Tibial nerve (tissue), 3 donors: Measurements from ENCODE around the gene STARD3.

Experiments
- POLR2A ChIP-seq, 2 donors: fragments of 450-650 bp; IDR thresholded peaks; one replicate each; pipeline ENCODE4 v1.6.1; 2017; ENCODE audit warnings: antibody characterized with exemption in 2 of 2, mild to moderate bottlenecking in 2 of 2, moderate library complexity in 2 of 2
- TF ChIP-seq, protein P1 (sequence below), 5 experiments: fragments of 200-600 bp in 3 of 5; fragments of 450-650 bp in 2 of 5; sonication (generic) in 3 of 5; IDR thresholded peaks; one replicate each; pipeline ENCODE4 v1.5.1; 2016 to 2019; ENCODE audit warnings: antibody characterized with exemption in 5 of 5, mild to moderate bottlenecking in 3 of 5, moderate library complexity in 2 of 5

- TF ChIP-seq, protein P1, sequence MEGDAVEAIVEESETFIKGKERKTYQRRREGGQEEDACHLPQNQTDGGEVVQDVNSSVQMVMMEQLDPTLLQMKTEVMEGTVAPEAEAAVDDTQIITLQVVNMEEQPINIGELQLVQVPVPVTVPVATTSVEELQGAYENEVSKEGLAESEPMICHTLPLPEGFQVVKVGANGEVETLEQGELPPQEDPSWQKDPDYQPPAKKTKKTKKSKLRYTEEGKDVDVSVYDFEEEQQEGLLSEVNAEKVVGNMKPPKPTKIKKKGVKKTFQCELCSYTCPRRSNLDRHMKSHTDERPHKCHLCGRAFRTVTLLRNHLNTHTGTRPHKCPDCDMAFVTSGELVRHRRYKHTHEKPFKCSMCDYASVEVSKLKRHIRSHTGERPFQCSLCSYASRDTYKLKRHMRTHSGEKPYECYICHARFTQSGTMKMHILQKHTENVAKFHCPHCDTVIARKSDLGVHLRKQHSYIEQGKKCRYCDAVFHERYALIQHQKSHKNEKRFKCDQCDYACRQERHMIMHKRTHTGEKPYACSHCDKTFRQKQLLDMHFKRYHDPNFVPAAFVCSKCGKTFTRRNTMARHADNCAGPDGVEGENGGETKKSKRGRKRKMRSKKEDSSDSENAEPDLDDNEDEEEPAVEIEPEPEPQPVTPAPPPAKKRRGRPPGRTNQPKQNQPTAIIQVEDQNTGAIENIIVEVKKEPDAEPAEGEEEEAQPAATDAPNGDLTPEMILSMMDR (IDR thresholded peaks at IDR 0.05) = no peak
- TF ChIP-seq POLR2A (IDR thresholded peaks at IDR 0.05) = no peak
Measured at GRCh38 chr17:39664581-39665561, 27.9 kb downstream of the STARD3 start, which contains the start of gene TCAP.
